ENCODE results near the gene SPATA16. TPM values are rescaled to one million over a fixed set of nuclear protein-coding genes. Genes with fewer than 3 reads are reported as not detected.
"Not testable (repeated sequence)": the region's sequence is repeated elsewhere in the genome, so short reads cannot be mapped to it uniquely, and the experiment has no call there.

SPATA16 gene
- total RNA-seq, 1 donor from 2014 or later = not detected

DNA sequence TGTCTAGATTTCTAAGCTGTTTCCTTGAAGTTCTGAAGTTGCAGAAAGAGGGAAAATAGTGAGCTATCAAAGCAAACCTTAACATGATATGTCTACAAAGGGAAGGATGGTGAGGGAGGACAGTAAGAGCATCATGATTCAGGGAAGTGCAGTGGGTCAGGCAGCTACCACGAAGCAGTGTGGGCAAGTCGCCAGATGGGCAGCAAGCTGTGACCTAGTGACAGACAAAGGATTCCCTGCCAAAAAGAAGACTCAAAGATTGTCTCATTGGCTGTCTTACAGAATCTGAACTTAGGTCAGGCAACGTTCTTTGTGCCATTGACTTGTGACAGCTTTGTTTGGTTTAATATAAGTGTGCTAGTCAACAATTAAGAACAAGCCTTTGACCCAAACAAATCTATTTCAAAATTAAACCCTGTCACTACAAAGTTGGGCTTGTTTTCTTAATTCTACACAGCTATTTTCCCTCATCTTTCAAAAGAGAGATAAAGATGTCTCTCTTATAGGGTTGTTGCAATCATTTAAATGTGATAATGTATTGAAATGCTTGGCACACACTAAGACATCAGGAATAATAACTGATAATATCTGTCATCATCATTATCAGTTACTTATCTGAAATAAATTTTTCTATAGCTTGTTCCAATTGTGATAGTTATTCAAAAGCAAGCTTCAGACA is 237.3 kb downstream of the SPATA16 start:
- no peaks in the 10 kb centered on the region for H3K36me3 Mint-ChIP-seq (ENCODE audit: low read depth)
- peaks cover 16% of the 10 kb centered on the region for H3K27me3 Mint-ChIP-seq (ENCODE audit: low read depth)
- H3K4me1 Mint-ChIP-seq (ENCODE audit: low read depth) = no peaks in the 10 kb centered on the region
- H3K4me3 Mint-ChIP-seq (ENCODE audit: unreplicated experiment) = no peak overlapping the region
- TF ChIP-seq, protein P1, sequence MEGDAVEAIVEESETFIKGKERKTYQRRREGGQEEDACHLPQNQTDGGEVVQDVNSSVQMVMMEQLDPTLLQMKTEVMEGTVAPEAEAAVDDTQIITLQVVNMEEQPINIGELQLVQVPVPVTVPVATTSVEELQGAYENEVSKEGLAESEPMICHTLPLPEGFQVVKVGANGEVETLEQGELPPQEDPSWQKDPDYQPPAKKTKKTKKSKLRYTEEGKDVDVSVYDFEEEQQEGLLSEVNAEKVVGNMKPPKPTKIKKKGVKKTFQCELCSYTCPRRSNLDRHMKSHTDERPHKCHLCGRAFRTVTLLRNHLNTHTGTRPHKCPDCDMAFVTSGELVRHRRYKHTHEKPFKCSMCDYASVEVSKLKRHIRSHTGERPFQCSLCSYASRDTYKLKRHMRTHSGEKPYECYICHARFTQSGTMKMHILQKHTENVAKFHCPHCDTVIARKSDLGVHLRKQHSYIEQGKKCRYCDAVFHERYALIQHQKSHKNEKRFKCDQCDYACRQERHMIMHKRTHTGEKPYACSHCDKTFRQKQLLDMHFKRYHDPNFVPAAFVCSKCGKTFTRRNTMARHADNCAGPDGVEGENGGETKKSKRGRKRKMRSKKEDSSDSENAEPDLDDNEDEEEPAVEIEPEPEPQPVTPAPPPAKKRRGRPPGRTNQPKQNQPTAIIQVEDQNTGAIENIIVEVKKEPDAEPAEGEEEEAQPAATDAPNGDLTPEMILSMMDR (IDR thresholded peaks at IDR 0.05) = no peak
- H3K27ac Mint-ChIP-seq (ENCODE audit: unreplicated experiment) = no peak overlapping the region
- H3K9me3 Mint-ChIP-seq (ENCODE audit: low read depth) = peaks cover 15% of the 10 kb centered on the region
- DNase-seq (ENCODE audit: low spot score) = no peak

DNA sequence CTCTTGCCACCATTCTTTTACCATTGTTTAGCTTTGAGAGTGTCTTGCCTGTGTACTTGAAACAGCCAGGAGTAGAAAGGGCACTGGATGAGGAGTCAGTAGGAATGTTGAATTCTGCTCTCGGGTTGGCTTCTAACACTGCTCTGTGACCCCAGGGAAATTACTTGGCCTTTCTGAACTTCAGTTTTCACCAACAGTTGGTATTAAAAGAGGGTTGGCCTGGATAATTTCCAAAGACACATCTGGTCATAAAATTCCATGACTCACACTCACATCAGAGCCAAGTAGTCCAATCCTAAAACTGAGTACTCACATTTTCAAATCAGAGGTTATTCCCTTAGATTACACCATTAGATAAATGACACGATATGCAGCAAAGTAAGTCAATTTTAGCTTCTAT is 248.9 kb downstream of the SPATA16 start:
- DNase-seq (ENCODE audit: low spot score) = no peak
- Mint-ChIP-seq H3K9me3 (ENCODE audit: low read depth) (peaks cover 7% of the 10 kb centered on the region), H3K4me3 (ENCODE audit: unreplicated experiment) (no peak overlapping the region), H3K4me1 (ENCODE audit: low read depth) (peaks cover 4% of the 10 kb centered on the region), H3K27ac (ENCODE audit: unreplicated experiment) (no peak overlapping the region), H3K27me3 (ENCODE audit: low read depth) (peaks cover under 1% of the 10 kb centered on the region), H3K36me3 (ENCODE audit: low read depth) (no peaks in the 10 kb centered on the region)
- TF ChIP-seq, protein P1 (IDR thresholded peaks at IDR 0.05) = no peak

DNA sequence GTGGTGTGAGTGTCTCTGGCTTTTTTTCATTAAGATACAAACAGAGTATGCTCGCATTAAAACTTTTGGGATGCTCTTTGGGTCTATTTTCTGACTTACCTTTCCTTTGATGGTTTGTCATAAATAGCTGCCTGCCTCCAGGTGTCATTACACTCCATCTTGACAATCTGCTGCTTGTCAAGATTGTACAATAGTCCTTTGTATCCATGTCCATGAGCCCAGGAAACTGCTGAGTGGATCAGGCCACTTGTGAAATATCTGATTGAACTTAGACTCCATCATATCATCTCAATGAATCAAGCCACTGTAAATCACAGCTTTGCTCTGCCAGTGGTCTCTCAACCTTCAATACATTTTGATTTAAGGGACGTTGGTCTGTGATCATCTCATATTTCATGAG is 255.3 kb downstream of the SPATA16 start:
- Mint-ChIP-seq H3K27ac (ENCODE audit: unreplicated experiment) (no peak overlapping the region), H3K4me1 (ENCODE audit: low read depth) (no peaks in the 10 kb centered on the region), H3K36me3 (ENCODE audit: low read depth) (no peaks in the 10 kb centered on the region), H3K27me3 (ENCODE audit: low read depth) (no peaks in the 10 kb centered on the region), H3K9me3 (ENCODE audit: low read depth) (peaks cover 12% of the 10 kb centered on the region), H3K4me3 (ENCODE audit: unreplicated experiment) (no peak overlapping the region)
- no peak for DNase-seq (ENCODE audit: low spot score)
- TF ChIP-seq, protein P1 (IDR thresholded peaks at IDR 0.05) = no peak

DNA sequence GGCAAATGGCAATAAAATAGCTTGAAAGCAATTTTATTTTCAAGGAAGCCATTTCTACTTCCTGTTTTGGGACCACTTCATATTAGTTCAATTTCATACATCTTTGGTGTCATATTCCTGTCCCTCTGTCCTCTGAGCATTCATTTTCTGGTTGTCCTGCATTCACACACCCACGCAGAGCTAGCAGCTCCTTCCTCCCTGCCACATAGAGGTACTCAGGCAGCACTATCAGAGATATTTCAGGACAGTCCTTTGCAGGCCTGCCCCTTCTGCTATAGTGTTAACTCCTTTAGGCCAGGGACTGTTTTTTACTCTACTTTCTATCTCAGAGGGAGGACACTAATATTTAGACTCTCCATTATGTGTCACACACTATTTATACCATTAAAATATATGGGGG is 258.5 kb downstream of the SPATA16 start:
- peaks cover 22% of the 10 kb centered on the region for H3K9me3 Mint-ChIP-seq (ENCODE audit: low read depth)
- DNase-seq (ENCODE audit: low spot score) = no peak
- H3K36me3 Mint-ChIP-seq (ENCODE audit: low read depth) = peaks cover 2% of the 10 kb centered on the region
- H3K27ac Mint-ChIP-seq (ENCODE audit: unreplicated experiment) = no peak overlapping the region
- H3K4me3 Mint-ChIP-seq (ENCODE audit: unreplicated experiment) = no peak overlapping the region
- H3K27me3 Mint-ChIP-seq (ENCODE audit: low read depth) = peaks cover 3% of the 10 kb centered on the region
- H3K4me1 Mint-ChIP-seq (ENCODE audit: low read depth) = no peaks in the 10 kb centered on the region
- TF ChIP-seq, protein P1 (IDR thresholded peaks at IDR 0.05) = no peak

DNA sequence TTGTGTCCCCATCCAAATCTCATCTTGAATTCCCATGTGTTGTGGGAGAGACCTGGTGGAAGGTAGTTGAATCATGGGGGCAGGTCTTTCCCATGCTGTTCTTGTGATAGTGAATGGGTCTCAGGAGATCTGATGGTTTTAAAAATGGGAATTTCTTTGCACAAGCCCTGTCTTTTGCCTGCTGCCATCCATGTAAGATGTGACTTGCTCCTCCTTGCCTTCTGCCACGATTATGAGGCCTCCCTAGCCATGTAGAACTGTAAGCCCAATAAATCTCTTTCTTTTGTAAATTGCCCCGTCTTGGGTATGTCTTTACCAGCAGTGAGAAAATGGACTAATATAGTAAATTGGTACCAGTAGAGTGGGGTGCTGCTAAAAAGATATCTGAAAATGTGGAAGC is 261.7 kb downstream of the SPATA16 start:
- DNase-seq (ENCODE audit: low spot score); H3K4me1 Mint-ChIP-seq (ENCODE audit: low read depth); H3K4me3 Mint-ChIP-seq (ENCODE audit: unreplicated experiment); H3K36me3 Mint-ChIP-seq (ENCODE audit: low read depth); H3K27ac Mint-ChIP-seq (ENCODE audit: unreplicated experiment); H3K27me3 Mint-ChIP-seq (ENCODE audit: low read depth): not testable (repeated sequence)
- peaks cover 22% of the 10 kb centered on the region for H3K9me3 Mint-ChIP-seq (ENCODE audit: low read depth)

DNA sequence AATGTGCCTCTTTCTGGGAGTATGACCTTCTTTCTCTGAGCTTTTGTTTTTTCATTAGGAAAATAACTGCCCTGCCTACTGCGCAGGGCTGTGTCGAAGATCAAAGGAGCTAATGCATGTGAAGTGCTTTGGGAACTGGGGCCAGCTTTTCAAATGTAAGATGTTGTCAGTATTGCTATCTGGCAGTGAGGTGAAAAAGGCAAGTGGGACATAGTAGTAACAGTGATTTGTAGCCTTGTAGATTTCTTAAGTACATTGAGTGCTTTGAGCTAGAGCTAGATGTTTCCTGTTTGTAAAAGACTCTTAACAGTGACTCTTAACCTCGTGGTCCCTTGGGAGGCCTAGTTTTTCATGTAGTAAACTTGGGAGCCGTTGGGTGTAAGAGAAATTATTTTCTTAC is 264.0 kb downstream of the SPATA16 start:
- H3K27ac Mint-ChIP-seq (ENCODE audit: unreplicated experiment) = no peak overlapping the region
- DNase-seq (ENCODE audit: low spot score) = no peak
- H3K9me3 Mint-ChIP-seq (ENCODE audit: low read depth) = peaks cover 22% of the 10 kb centered on the region
- no peaks in the 10 kb centered on the region for H3K4me1 Mint-ChIP-seq (ENCODE audit: low read depth)
- TF ChIP-seq, protein P1 (IDR thresholded peaks at IDR 0.05) = no peak
- peaks cover 3% of the 10 kb centered on the region for H3K27me3 Mint-ChIP-seq (ENCODE audit: low read depth)
- H3K36me3 Mint-ChIP-seq (ENCODE audit: low read depth) = peaks cover 2% of the 10 kb centered on the region
- H3K4me3 Mint-ChIP-seq (ENCODE audit: unreplicated experiment) = no peak overlapping the region

Measured in chondrocyte (in vitro differentiated cells).